ENCODE measurements around the gene OGFOD2.
"Not testable (repeated sequence)": the region's sequence is repeated elsewhere in the genome, so short reads cannot be mapped to it uniquely, and the experiment has no call there.

OGFOD2 gene

GRCh38 chr12:122974892-122975789 is at the start of gene OGFOD2:
Gene OGFOD2, plus strand, starts transcription at chr12:122975244. Its CDS starts 8 bp downstream, at chr12:122975252.
- DNase-seq (ENCODE audit: low read depth in 2 of 2), result peak; percentile 86 to 91

- no peak for DNase-seq (ENCODE audit: low read depth in 2 of 2)
These were observed 47.2 kb upstream of the OGFOD2 start for GRCh38 chr12:122927756-122928403.

- no peak for DNase-seq (ENCODE audit: low read depth in 2 of 2)
These were observed 46.5 kb upstream of the OGFOD2 start for GRCh38 chr12:122928404-122929147.

GRCh38 chr12:122929148-122929538 is 45.9 kb upstream of the OGFOD2 start:
- DNase-seq (ENCODE audit: low read depth in 2 of 2), result no peak

- no peak for DNase-seq (ENCODE audit: low read depth in 2 of 2)
These were observed 45.2 kb upstream of the OGFOD2 start for GRCh38 chr12:122929812-122930211.

GRCh38 chr12:122932207-122932606 is 42.8 kb upstream of the OGFOD2 start:
- DNase-seq (ENCODE audit: low read depth in 2 of 2), result no peak

GRCh38 chr12:122934722-122935121 is 40.3 kb upstream of the OGFOD2 start:
- DNase-seq (ENCODE audit: low read depth in 2 of 2), result no peak

GRCh38 chr12:122935318-122935717 is 39.7 kb upstream of the OGFOD2 start:
- DNase-seq (ENCODE audit: low read depth in 2 of 2), result no peak

- DNase-seq (ENCODE audit: low read depth in 2 of 2), result no peak
These were observed 37.4 kb upstream of the OGFOD2 start for GRCh38 chr12:122937622-122938091.

GRCh38 chr12:122939125-122939524 is 35.9 kb upstream of the OGFOD2 start:
- no peak for DNase-seq (ENCODE audit: low read depth in 2 of 2)

- DNase-seq (ENCODE audit: low read depth in 2 of 2), result not testable (repeated sequence)
These were observed 33.7 kb upstream of the OGFOD2 start for GRCh38 chr12:122941351-122941750.

GRCh38 chr12:122942637-122943036 is 32.4 kb upstream of the OGFOD2 start:
- no peak for DNase-seq (ENCODE audit: low read depth in 2 of 2)

GRCh38 chr12:122943196-122943595 is 31.8 kb upstream of the OGFOD2 start:
- DNase-seq (ENCODE audit: low read depth in 2 of 2), result no peak

- no peak for DNase-seq (ENCODE audit: low read depth in 2 of 2)
These were observed 30.1 kb upstream of the OGFOD2 start for GRCh38 chr12:122944605-122945592.

- peak; percentile 82 to 85 for DNase-seq (ENCODE audit: low read depth in 2 of 2)
These were observed 28.2 kb upstream of the OGFOD2 start for GRCh38 chr12:122946690-122947341.

- DNase-seq (ENCODE audit: low read depth in 2 of 2), result no peak
These were observed 27.7 kb upstream of the OGFOD2 start for GRCh38 chr12:122947352-122947792.

GRCh38 chr12:122948605-122949004 is 26.4 kb upstream of the OGFOD2 start:
- no peak for DNase-seq (ENCODE audit: low read depth in 2 of 2)

- DNase-seq (ENCODE audit: low read depth in 2 of 2), result no peak
These were observed 25.6 kb upstream of the OGFOD2 start for GRCh38 chr12:122949405-122949804.

- DNase-seq (ENCODE audit: low read depth in 2 of 2), result no peak
These were observed 25.0 kb upstream of the OGFOD2 start for GRCh38 chr12:122949816-122950675.

All from stimulated activated CD4-positive, alpha-beta T cell treated with anti-CD3 and anti-CD28 coated beads, Interleukin-15, amount 100 ng/mL, for 48 hours (primary cell).